DND-41 (cell line): Measurements from ENCODE around the gene MTX1.

Source experiments
- ATAC-seq: fragments of 200-7000 bp; cut with Tn5 transposase; 3 replicates; pipeline ENCODE4 v1.9.1; 2021; ENCODE audit warnings: low read depth; ENCODE audit not compliant: insufficient read depth
- DNase-seq: peaks from one replicate; pipeline ENCODE4 v3.0.0-alpha.2; 2020
- H2AFZ ChIP-seq: 2 replicates; pipeline ENCODE4 v1.6.0; 2012; ENCODE audit warnings: low read depth, low read length
- H3K27ac ChIP-seq: 2 replicates; pipeline ENCODE4 v1.5.1; 2012; ENCODE audit warnings: low read length, inconsistent platforms
- H3K27me3 ChIP-seq: fragments of 200-600 bp; sonication (generic); 2 replicates; pipeline ENCODE4 v1.6.0; 2012; ENCODE audit warnings: low read length, mild to moderate bottlenecking, inconsistent platforms; ENCODE audit not compliant: insufficient read depth, poor library complexity
- H3K36me3 ChIP-seq: 2 replicates; pipeline ENCODE4 v1.5.1; 2012; ENCODE audit warnings: low read length, inconsistent platforms; ENCODE audit not compliant: insufficient read depth
- H3K4me1 ChIP-seq: 2 replicates; pipeline ENCODE4 v1.5.1; 2012; ENCODE audit warnings: mild to moderate bottlenecking, low read length; ENCODE audit not compliant: insufficient read depth
- H3K4me2 ChIP-seq: 2 replicates; pipeline ENCODE4 v1.6.0; 2012; ENCODE audit warnings: mild to moderate bottlenecking, moderate library complexity, low read length, inconsistent platforms; ENCODE audit not compliant: insufficient read depth
- H3K4me3 ChIP-seq, 2 experiments: fragments of 200-600 bp in 1 of 2; shearing (Covaris generic) in 1 of 2; 2 replicates each; pipeline ENCODE4 v1.5.1; 2012 to 2016; ENCODE audit warnings: inconsistent platforms in 2 of 2, low read length in 2 of 2, mild to moderate bottlenecking in 2 of 2, low read depth in 1 of 2, moderate library complexity in 1 of 2
- H3K79me2 ChIP-seq: 2 replicates; pipeline ENCODE4 v1.6.0; 2012; ENCODE audit warnings: low read length, inconsistent platforms; ENCODE audit not compliant: insufficient read depth
- H3K9ac ChIP-seq: 2 replicates; pipeline ENCODE4 v1.6.0; 2012; ENCODE audit warnings: low read depth, mild to moderate bottlenecking, inconsistent platforms, low read length, moderate library complexity
- H3K9me3 ChIP-seq: 2 replicates; pipeline ENCODE4 v1.5.1; 2012; ENCODE audit warnings: low read length, moderate library complexity, mild to moderate bottlenecking, inconsistent platforms; ENCODE audit not compliant: insufficient read depth, severe bottlenecking
- H4K20me1 ChIP-seq: 2 replicates; pipeline ENCODE4 v1.6.0; 2012; ENCODE audit warnings: low read length; ENCODE audit not compliant: insufficient read depth
- EZH2 ChIP-seq: IDR thresholded peaks from 3 replicates; pipeline ENCODE4 v1.6.1; 2012; ENCODE audit warnings: borderline replicate concordance, low read depth, mild to moderate bottlenecking, moderate library complexity, low read length, inconsistent platforms; ENCODE audit not compliant: severe bottlenecking
- TF ChIP-seq, protein P1 (sequence below): IDR thresholded peaks from 2 replicates; pipeline ENCODE4 v1.5.1; 2012; ENCODE audit warnings: borderline replicate concordance, low read length, moderate library complexity, mild to moderate bottlenecking; ENCODE audit not compliant: poor library complexity, severe bottlenecking; ENCODE audit errors: extremely low read depth

Gene MTX1

GRCh38 chr1:155206891-155207805 is 1.3 kb upstream of the MTX1 start:
- peak; percentile 63 for ATAC-seq
- Histone ChIP-seq H3K4me1 (peaks cover 33% of the 10 kb centered on the region), H3K4me2 (peak overlapping the region; percentile 51), H3K36me3 (peaks cover 7% of the 10 kb centered on the region), H3K4me3 (no peak overlapping the region; a peak in 1 of 4 replicates), H3K9ac (peak overlapping the region; percentile 14; the same call in 1 of the 2 replicates), H4K20me1 (no peaks in the 10 kb centered on the region), H3K79me2 (peaks cover 17% of the 10 kb centered on the region), H3K27me3 (no peaks in the 10 kb centered on the region), H2AFZ (peak overlapping the region; percentile 51), H3K27ac (peak overlapping the region; percentile 38; the same call in 1 of the 2 replicates), H3K9me3 (no peaks in the 10 kb centered on the region)
- DNase-seq: peak; percentile 88
- TF ChIP-seq EZH2: no peak
- TF ChIP-seq, protein P1, sequence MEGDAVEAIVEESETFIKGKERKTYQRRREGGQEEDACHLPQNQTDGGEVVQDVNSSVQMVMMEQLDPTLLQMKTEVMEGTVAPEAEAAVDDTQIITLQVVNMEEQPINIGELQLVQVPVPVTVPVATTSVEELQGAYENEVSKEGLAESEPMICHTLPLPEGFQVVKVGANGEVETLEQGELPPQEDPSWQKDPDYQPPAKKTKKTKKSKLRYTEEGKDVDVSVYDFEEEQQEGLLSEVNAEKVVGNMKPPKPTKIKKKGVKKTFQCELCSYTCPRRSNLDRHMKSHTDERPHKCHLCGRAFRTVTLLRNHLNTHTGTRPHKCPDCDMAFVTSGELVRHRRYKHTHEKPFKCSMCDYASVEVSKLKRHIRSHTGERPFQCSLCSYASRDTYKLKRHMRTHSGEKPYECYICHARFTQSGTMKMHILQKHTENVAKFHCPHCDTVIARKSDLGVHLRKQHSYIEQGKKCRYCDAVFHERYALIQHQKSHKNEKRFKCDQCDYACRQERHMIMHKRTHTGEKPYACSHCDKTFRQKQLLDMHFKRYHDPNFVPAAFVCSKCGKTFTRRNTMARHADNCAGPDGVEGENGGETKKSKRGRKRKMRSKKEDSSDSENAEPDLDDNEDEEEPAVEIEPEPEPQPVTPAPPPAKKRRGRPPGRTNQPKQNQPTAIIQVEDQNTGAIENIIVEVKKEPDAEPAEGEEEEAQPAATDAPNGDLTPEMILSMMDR: peak; percentile 89

DNA sequence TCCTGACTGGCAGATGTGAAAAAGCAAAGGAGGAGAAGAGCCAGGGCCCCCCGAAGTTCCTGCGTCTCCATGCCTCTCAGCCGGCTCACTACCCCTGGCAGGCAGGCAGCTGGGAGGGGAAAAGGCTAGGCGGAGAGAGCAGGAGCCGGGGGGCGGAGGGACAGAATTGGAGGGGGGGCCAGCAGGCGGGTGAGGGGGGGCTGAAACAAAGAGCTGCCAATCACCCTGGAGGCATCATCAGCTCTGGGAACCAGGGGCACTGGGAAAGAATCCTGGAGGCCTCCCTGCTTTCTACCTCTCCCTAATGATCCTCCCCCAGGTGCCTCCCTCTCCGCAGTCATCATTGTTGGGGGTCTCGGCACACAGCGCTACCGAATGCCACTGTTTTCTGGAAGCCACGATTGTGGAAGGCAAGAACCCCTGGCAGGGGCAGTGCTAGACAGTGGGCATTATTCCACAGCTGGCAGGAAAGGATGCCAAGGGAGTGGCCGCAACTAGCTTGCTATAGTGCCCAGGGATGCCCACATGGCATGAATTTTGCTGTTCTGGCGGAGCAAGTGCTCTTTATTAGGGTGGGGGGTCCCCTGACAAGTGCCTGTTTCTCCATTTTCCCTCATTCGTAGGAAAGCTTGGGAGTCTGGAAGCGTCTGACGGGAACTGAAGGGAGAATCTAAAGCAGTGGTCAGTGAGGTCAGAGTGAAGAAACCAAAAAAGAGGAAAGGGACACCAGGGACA is 522 bp upstream of the MTX1 start, which contains the start of gene THBS3:
THBS3 (minus strand) TSS at position 92 of the 735 bp plus-strand sequence; CDS start at position 71, 21 bp downstream.
- ATAC-seq (no peak), DNase-seq (no peak)
- Histone ChIP-seq H3K27me3 (no peaks in the 10 kb centered on the region), H3K79me2 (peaks cover 17% of the 10 kb centered on the region), H2AFZ (peak within 1 kb of the TSS; percentile 92), H3K9me3 (no peaks in the 10 kb centered on the region), H3K4me3 (peak within 1 kb of the TSS; percentile 77 to 88), H3K9ac (peak within 1 kb of the TSS; percentile 75), H3K4me1 (peaks cover 33% of the 10 kb centered on the region), H3K4me2 (peak within 1 kb of the TSS; percentile 86), H4K20me1 (no peaks in the 10 kb centered on the region), H3K36me3 (peaks cover 10% of the 10 kb centered on the region), H3K27ac (peak within 1 kb of the TSS; percentile 81)
- TF ChIP-seq, protein P1: no peak
- no peak for TF ChIP-seq EZH2

GRCh38 chr1:155209312-155209721 is 822 bp downstream of the MTX1 start:
- peak overlapping the region; percentile 92 for H2AFZ ChIP-seq
- peak overlapping the region; percentile 75 for H3K9ac ChIP-seq
- peaks cover 17% of the 10 kb centered on the region for H3K79me2 ChIP-seq
- DNase-seq (no peak), ATAC-seq (no peak)
- H3K36me3 ChIP-seq: peaks cover 10% of the 10 kb centered on the region
- H3K9me3 ChIP-seq: no peaks in the 10 kb centered on the region
- peak overlapping the region; percentile 77 to 88 for H3K4me3 ChIP-seq
- peaks cover 33% of the 10 kb centered on the region for H3K4me1 ChIP-seq
- H3K27ac ChIP-seq: peak overlapping the region; percentile 81
- no peaks in the 10 kb centered on the region for H3K27me3 ChIP-seq
- H3K4me2 ChIP-seq: peak overlapping the region; percentile 86
- no peaks in the 10 kb centered on the region for H4K20me1 ChIP-seq
- TF ChIP-seq EZH2: no peak
- TF ChIP-seq, protein P1: peak; percentile 1
